GM18526 (cell line): ENCODE measurements around the gene NOX3.

Experiments
- POLR2A ChIP-seq: IDR thresholded peaks from 3 replicates; pipeline ENCODE4 v1.6.1; 2011; ENCODE audit not compliant: insufficient read length; ENCODE audit errors: extremely low read depth

NOX3 gene

GRCh38 chr6:155485756-155486155, 30.1 kb upstream of the NOX3 start:
- TF ChIP-seq POLR2A, result no peak

- TF ChIP-seq POLR2A, result no peak
These were observed 28.2 kb upstream of the NOX3 start for GRCh38 chr6:155483858-155484257.

- no peak for TF ChIP-seq POLR2A
These were observed 25.6 kb upstream of the NOX3 start for GRCh38 chr6:155481215-155481614.

GRCh38 chr6:155473741-155474140, 18.1 kb upstream of the NOX3 start:
- TF ChIP-seq POLR2A, result no peak

- no peak for TF ChIP-seq POLR2A
These were observed 17.2 kb upstream of the NOX3 start for GRCh38 chr6:155472886-155473285.

- TF ChIP-seq POLR2A, result no peak
These were observed 10.9 kb upstream of the NOX3 start for GRCh38 chr6:155466539-155466938.

- no peak for TF ChIP-seq POLR2A
These were observed 5.9 kb upstream of the NOX3 start for GRCh38 chr6:155461556-155461955.

GRCh38 chr6:155454471-155454870, 1.2 kb downstream of the NOX3 start:
- TF ChIP-seq POLR2A, result no peak

- no peak for TF ChIP-seq POLR2A
These were observed 1.6 kb downstream of the NOX3 start for GRCh38 chr6:155454008-155454407.

- TF ChIP-seq POLR2A, result no peak
These were observed 3.1 kb downstream of the NOX3 start for GRCh38 chr6:155452576-155452975.

- TF ChIP-seq POLR2A, result no peak
These were observed 5.4 kb downstream of the NOX3 start for GRCh38 chr6:155450240-155450581.

GRCh38 chr6:155449450-155450239, 6.0 kb downstream of the NOX3 start:
- no peak for TF ChIP-seq POLR2A

GRCh38 chr6:155448668-155449449, 6.8 kb downstream of the NOX3 start:
- no peak for TF ChIP-seq POLR2A

- TF ChIP-seq POLR2A, result no peak
These were observed 7.7 kb downstream of the NOX3 start for GRCh38 chr6:155447949-155448348.

GRCh38 chr6:155444952-155445903, 10.4 kb downstream of the NOX3 start:
- no peak for TF ChIP-seq POLR2A
